ENCODE measurements around the gene SYT3. TPM values are rescaled to one million over a fixed set of nuclear protein-coding genes. Genes with fewer than 3 reads are reported as not detected.

The SYT3 gene
- total and polyA plus RNA-seq, 2 of the 8 experiments (the other 6 are each of a cell fraction or from before 2014, with no cell fraction given): 6.7 to 17.3 TPM

DNA sequence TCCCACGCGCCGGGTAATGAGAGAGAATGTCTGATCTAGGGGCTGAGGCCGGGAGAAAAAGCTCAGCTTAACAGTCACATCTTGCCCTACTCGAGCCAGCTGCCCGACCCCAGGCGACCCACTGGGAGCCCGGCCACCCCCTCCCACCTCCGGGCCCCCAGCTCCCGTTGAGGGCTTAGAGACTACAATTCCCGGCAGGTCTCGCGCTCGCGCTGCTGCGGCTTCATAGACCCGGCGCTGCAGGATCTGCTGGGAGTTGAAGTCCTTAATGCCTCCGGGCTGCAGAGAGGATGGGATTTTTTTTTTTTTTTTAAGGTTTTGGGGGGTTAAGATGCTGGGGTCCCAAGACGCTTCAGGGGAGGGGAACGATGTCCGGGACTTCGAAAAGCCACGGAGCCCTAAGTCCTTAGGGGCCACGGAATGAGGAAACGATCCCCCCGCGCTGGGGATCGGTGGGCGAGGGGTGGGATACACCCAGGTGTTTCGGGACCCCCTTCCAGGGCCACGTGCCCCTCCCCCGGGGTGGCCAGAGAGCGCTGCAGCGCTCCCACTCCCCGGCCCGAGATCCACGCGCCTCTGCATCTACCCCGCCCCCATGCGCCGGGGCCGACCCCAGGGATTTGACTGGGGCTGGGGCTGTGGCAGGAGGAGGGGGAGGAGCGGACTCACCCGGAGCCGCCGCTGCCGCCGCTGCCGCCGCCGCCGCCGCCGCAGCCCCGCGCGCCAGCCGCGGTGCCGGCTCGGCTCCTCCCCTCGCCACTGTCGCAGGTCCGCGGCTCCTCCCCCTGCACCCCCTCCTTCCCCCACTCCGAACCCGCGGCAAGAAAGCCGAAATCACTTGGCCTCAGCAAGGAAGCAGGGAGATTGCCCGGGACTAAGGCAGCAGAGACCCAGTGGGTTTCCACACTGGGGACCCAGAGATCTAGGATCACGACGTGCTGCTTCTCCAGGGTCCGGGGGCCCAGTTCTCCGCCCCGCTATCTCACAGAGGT lies at the start of gene SYT3 (continued):
- TF ChIP-seq, protein P1, sequence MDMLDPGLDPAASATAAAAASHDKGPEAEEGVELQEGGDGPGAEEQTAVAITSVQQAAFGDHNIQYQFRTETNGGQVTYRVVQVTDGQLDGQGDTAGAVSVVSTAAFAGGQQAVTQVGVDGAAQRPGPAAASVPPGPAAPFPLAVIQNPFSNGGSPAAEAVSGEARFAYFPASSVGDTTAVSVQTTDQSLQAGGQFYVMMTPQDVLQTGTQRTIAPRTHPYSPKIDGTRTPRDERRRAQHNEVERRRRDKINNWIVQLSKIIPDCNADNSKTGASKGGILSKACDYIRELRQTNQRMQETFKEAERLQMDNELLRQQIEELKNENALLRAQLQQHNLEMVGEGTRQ (IDR thresholded peaks at IDR 0.05; ENCODE audit: low read length): 0 out of 2 replicates have a peak, but pooled peaks have one; percentile 15
- TF ChIP-seq SIN3A (conservative IDR thresholded peaks at IDR 0.05 in 1 of 2, IDR thresholded peaks at IDR 0.05 in 1 of 2; ENCODE audit: low read depth in 1 of 2, low read length in 2 of 2): peak in 1 of 2 experiments; percentile 48; a peak in 1 of 4 replicates
- no peak for TF ChIP-seq HDAC6 (IDR thresholded peaks at IDR 0.05; ENCODE audit: low read depth, low read length)
- TF ChIP-seq RNF2 (IDR thresholded peaks at IDR 0.05; ENCODE audit: borderline replicate concordance, low read depth, low read length, missing control alignments, poor library complexity, severe bottlenecking): no peak
- TF ChIP-seq SIRT6 (IDR thresholded peaks at IDR 0.05; ENCODE audit: low read length): no peak
- no peak for TF ChIP-seq FOSL1 (IDR thresholded peaks at IDR 0.05; ENCODE audit: insufficient read depth, low read depth, low read length)
- no peak for TF ChIP-seq NRF1 (IDR thresholded peaks at IDR 0.05; ENCODE audit: low read depth, low read length)
- peak; percentile 51; the same call in 1 of the 2 replicates for TF ChIP-seq PHF8 (conservative IDR thresholded peaks at IDR 0.05; ENCODE audit: low read depth, low read length)
- no peak for TF ChIP-seq CHD2 (IDR thresholded peaks at IDR 0.05; ENCODE audit: low read length)
- TF ChIP-seq POU5F1 (IDR thresholded peaks at IDR 0.05; ENCODE audit: low read depth, low read length): no peak
- TF ChIP-seq GTF2F1 (IDR thresholded peaks at IDR 0.05; ENCODE audit: borderline replicate concordance, low read depth, low read length): no peak
- 0 out of 2 replicates have a peak, but pooled peaks have one; percentile 16 for TF ChIP-seq SP4 (IDR thresholded peaks at IDR 0.05; ENCODE audit: low read length)
- TF ChIP-seq POLR2AphosphoS5 (IDR thresholded peaks at IDR 0.05; ENCODE audit: low read depth, low read length): 0 out of 2 replicates have a peak, but pooled peaks have one; percentile 31
- TF ChIP-seq TEAD4 (IDR thresholded peaks at IDR 0.05; ENCODE audit: low read depth, low read length): no peak
- no peak for TF ChIP-seq SAP30 (IDR thresholded peaks at IDR 0.05; ENCODE audit: insufficient read depth, insufficient replicate concordance, low read length)
- peak; percentile 63 for TF ChIP-seq TAF1 (IDR thresholded peaks at IDR 0.05; ENCODE audit: low read depth, low read length)
- TF ChIP-seq ASH2L (IDR thresholded peaks at IDR 0.05; ENCODE audit: low read length): peak; percentile 7

All from H1 (cell line).